Subcutaneous adipose tissue (tissue), 4 donors: ENCODE results near the gene DHX15. TPM values are rescaled to one million over a fixed set of nuclear protein-coding genes. Genes with fewer than 3 reads are reported as not detected.

Source experiments
- total RNA-seq, 4 donors: library from RNA; depleted of rRNA; stranded (reverse); fragments of >200 nt; gene quantifications; one replicate each; pipeline ENCODE4 v1.1.0, GENCODE V29; 2016
- TF ChIP-seq, protein P1 (sequence below): fragments of 450-650 bp; IDR thresholded peaks from one replicate; pipeline ENCODE4 v1.5.1; 2016; ENCODE audit warnings: low read depth, mild to moderate bottlenecking, control low read depth, antibody characterized with exemption, moderate library complexity

DHX15 gene
- total RNA-seq, 4 donors from 2014 or later = 106 to 166 (median 120) TPM

DNA sequence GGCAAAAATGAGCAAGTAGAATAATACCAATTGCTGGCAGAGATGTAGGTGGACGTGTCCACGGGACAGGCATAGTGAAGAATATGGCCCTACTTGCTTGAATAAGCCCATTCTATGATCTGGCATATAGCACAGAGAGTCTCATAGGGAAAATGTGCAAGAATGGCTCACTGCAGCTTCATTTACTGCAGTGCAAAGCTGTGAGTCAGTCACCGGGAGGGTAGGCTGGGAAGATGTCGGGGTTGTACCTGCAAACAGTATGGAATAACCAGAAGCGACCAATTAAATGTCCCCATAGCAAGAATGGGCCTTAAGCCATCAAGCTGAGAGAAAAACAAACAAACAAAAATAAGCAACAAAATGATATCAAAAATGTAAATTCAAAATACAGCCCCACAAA lies 74.3 kb downstream of the DHX15 start:
- TF ChIP-seq, protein P1, sequence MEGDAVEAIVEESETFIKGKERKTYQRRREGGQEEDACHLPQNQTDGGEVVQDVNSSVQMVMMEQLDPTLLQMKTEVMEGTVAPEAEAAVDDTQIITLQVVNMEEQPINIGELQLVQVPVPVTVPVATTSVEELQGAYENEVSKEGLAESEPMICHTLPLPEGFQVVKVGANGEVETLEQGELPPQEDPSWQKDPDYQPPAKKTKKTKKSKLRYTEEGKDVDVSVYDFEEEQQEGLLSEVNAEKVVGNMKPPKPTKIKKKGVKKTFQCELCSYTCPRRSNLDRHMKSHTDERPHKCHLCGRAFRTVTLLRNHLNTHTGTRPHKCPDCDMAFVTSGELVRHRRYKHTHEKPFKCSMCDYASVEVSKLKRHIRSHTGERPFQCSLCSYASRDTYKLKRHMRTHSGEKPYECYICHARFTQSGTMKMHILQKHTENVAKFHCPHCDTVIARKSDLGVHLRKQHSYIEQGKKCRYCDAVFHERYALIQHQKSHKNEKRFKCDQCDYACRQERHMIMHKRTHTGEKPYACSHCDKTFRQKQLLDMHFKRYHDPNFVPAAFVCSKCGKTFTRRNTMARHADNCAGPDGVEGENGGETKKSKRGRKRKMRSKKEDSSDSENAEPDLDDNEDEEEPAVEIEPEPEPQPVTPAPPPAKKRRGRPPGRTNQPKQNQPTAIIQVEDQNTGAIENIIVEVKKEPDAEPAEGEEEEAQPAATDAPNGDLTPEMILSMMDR = no peak

DNA sequence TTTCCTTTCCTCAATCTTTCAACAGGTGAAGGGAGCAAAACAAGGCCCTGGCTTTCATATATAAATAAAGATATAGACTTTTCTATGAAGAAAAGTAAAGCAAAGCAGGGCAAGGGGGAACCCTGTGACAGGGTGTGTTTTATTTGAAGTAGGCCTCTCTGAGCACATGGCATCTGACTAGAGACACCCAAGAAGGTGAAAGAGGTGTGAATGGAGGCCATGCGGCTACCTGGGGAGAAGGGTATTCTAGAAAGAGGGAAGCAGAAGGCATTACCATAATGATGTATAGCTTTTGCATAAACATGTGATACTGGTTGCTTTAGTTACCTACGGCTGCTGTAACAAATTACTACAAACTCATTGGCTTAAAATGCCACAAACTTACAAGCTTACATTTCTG lies 75.8 kb downstream of the DHX15 start:
- TF ChIP-seq, protein P1 = no peak

GRCh38 chr4:24507439-24507838 lies 76.9 kb downstream of the DHX15 start:
- TF ChIP-seq, protein P1 = no peak

DNA sequence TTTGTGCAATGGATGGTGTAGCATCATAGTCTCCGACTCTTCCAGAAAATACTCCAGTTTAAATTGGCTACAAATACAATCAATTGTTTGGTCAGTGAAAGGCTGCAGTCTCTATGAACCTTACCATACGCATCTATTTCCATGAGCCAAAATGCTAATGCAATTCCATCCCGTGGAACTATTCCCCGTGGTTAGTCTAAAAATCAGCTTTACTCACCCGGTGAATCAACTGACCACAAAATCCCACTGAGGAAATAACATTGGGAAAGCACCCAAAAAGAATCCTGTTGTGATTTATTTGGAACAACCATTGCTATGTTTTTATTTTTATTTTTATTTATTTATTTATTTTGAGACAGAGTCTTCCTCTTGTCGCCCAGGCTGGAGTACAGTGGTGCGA lies 87.1 kb downstream of the DHX15 start:
- TF ChIP-seq, protein P1 = no peak

DNA sequence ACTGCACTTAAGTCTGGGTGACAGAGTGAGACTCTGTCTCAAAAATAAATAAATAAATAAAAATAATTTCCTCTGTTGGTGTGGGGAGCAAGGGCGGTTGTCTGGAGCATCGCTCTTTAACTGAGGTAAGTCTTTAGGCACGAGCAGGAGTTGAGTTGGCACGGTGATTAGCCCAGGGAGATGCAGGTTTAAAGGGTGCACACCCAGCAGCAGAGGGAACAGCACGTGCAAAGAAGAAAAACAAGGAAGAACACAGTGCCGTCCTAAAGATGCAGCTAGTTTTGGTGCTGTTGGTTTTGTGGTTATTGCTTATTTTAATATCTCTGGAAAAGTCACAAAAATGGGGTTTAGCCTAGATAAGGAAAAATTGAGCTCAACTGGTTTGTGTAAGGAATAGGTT lies 87.8 kb downstream of the DHX15 start:
- TF ChIP-seq, protein P1 = no peak

DNA sequence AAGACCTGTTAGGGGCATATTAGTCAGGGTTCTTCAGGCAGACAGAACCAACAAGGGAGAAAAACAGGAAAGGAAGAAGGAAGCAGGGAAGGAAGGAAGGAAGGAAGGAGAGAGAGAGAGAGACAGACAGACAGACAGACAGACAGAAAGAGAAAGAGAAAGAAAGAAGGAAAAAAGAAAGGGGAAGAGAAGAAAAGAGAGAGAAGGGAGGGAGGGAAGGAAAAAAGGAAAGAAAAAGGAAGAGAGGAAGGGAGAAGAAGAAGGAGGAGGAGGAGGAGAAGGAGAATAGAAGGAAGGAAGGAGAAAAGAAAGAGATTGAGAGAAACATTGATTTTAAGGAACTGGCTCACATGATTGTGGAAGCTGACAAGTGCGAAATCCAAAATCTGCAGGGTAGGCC lies 89.0 kb downstream of the DHX15 start:
- TF ChIP-seq, protein P1 = no peak

- TF ChIP-seq, protein P1 = no peak
Measured at GRCh38 chr4:24489870-24490269, 94.5 kb downstream of the DHX15 start.
